ENCODE results near the gene ARAP1. TPM values are rescaled to one million over a fixed set of nuclear protein-coding genes. Genes with fewer than 3 reads are reported as not detected.

ARAP1 gene
- total RNA-seq, 1 experiment from 2014 or later, result 73.6 TPM

DNA sequence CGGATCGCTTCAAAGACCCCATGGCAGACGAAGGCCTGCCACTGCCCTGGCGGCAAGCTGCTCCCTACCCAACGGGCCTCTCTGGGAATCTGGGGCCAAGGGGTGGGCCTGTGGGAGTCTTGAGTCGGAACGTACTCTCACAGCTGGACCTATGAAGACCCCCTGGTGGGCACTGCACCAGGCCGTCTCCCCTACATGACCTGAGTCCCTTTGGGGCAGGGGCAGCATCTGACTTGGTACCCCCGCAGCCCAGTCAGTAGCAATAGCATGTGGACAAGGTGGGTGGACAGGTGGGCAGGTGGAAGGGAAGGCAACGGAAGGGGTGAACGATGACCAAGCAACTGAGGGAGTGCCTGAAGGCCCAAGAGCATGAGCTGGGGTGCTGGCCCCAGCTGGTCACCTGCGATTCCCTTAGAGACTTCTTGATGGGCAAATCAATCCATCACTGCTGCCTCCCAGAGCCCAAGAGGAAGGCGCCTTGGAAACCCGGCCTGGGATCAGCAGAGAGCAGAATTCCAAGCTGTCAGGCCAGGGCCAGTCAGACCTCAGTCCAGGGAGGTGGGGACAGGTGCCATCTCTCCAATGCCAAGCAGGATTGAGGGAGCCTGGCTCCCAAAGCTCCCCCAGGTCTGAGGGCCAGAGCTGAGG is 35.3 kb downstream of the ARAP1 start:
- no peak for TF ChIP-seq POLR2AphosphoS5 (IDR thresholded peaks at IDR 0.05; ENCODE audit: low read depth, low read length)
- TF ChIP-seq, protein P1, sequence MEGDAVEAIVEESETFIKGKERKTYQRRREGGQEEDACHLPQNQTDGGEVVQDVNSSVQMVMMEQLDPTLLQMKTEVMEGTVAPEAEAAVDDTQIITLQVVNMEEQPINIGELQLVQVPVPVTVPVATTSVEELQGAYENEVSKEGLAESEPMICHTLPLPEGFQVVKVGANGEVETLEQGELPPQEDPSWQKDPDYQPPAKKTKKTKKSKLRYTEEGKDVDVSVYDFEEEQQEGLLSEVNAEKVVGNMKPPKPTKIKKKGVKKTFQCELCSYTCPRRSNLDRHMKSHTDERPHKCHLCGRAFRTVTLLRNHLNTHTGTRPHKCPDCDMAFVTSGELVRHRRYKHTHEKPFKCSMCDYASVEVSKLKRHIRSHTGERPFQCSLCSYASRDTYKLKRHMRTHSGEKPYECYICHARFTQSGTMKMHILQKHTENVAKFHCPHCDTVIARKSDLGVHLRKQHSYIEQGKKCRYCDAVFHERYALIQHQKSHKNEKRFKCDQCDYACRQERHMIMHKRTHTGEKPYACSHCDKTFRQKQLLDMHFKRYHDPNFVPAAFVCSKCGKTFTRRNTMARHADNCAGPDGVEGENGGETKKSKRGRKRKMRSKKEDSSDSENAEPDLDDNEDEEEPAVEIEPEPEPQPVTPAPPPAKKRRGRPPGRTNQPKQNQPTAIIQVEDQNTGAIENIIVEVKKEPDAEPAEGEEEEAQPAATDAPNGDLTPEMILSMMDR (IDR thresholded peaks at IDR 0.05), result no peak
- TF ChIP-seq TCF7L2 (IDR thresholded peaks at IDR 0.05; ENCODE audit: low read depth, low read length), result no peak
- TF ChIP-seq, protein P2, sequence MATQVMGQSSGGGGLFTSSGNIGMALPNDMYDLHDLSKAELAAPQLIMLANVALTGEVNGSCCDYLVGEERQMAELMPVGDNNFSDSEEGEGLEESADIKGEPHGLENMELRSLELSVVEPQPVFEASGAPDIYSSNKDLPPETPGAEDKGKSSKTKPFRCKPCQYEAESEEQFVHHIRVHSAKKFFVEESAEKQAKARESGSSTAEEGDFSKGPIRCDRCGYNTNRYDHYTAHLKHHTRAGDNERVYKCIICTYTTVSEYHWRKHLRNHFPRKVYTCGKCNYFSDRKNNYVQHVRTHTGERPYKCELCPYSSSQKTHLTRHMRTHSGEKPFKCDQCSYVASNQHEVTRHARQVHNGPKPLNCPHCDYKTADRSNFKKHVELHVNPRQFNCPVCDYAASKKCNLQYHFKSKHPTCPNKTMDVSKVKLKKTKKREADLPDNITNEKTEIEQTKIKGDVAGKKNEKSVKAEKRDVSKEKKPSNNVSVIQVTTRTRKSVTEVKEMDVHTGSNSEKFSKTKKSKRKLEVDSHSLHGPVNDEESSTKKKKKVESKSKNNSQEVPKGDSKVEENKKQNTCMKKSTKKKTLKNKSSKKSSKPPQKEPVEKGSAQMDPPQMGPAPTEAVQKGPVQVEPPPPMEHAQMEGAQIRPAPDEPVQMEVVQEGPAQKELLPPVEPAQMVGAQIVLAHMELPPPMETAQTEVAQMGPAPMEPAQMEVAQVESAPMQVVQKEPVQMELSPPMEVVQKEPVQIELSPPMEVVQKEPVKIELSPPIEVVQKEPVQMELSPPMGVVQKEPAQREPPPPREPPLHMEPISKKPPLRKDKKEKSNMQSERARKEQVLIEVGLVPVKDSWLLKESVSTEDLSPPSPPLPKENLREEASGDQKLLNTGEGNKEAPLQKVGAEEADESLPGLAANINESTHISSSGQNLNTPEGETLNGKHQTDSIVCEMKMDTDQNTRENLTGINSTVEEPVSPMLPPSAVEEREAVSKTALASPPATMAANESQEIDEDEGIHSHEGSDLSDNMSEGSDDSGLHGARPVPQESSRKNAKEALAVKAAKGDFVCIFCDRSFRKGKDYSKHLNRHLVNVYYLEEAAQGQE (IDR thresholded peaks at IDR 0.05; ENCODE audit: insufficient read depth in 1 of 2, low read depth in 2 of 2, low read length in 1 of 2), result no peak
- no peak for TF ChIP-seq SIN3A (IDR thresholded peaks at IDR 0.05; ENCODE audit: borderline replicate concordance, insufficient read depth, low read depth, low read length)
- Histone ChIP-seq H3K27ac (ENCODE audit: low read length) (no peak overlapping the region), H3K4me3 (ENCODE audit: low read depth in 2 of 2, low read length in 2 of 2) (no peak overlapping the region), H3K9me3 (ENCODE audit: control insufficient read depth, insufficient read depth, low read depth, low read length) (no peaks in the 10 kb centered on the region), H3K27me3 (ENCODE audit: control insufficient read depth, insufficient read depth, low read length) (no peaks in the 10 kb centered on the region), H3K4me1 (ENCODE audit: control insufficient read depth, insufficient read depth, low read length) (peaks cover 12% of the 10 kb centered on the region), H3K36me3 (ENCODE audit: control insufficient read depth, insufficient read depth, low read length) (no peaks in the 10 kb centered on the region)
- ChIA-PET CTCF (interaction anchor here (0.5 to 1.1 kb wide), 3 partner anchors 9 to 1853 kb away, joined by 4 to 10 read pairs (median 4); no protein-coding TSS in a partner anchor), POLR2A (interaction anchor here (0.6 to 0.7 kb wide), 2 partner anchors 35 to 822 kb away, joined by 5 read pairs; no protein-coding TSS in a partner anchor)
- no peak for ATAC-seq
- DNase-seq (ENCODE audit: low read depth, low spot score), result no peak
- in situ Hi-C loops (cut with HindIII; ENCODE audit: low pct_unique_long_range_greater_than_20kb, low sequenced_read_pairs), result no loop called here
- intact Hi-C loops (cut with micrococcal nuclease; ENCODE audit: unreplicated experiment), result no loop called here
- no TSS peak for BruUV-seq (replicated peaks)

DNA sequence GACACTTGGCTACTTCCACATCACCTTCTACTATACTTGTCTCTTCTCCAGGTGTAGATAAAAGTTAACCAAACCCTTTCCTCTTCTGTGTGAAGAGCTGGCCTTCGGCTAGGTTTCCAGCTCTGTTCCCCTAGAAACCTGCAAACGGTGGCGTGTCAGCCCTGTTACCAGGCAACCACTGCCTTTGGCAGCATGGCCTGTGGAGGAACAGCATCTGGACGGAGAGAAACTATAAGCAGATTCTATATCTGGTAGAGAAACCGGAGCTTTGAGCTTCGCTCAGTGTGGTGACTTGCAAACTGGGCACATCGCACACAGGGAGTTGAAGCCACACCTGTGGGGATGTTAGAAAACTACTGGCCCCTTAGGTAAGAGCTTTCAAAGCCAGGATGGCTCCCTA is 35.9 kb downstream of the ARAP1 start:
- Histone ChIP-seq H3K9me3 (ENCODE audit: control insufficient read depth, insufficient read depth, low read depth, low read length) (no peaks in the 10 kb centered on the region), H3K4me1 (ENCODE audit: control insufficient read depth, insufficient read depth, low read length) (peaks cover 6% of the 10 kb centered on the region), H3K27ac (ENCODE audit: low read length) (no peak overlapping the region), H3K27me3 (ENCODE audit: control insufficient read depth, insufficient read depth, low read length) (no peaks in the 10 kb centered on the region), H3K36me3 (ENCODE audit: control insufficient read depth, insufficient read depth, low read length) (no peaks in the 10 kb centered on the region), H3K4me3 (ENCODE audit: low read depth in 2 of 2, low read length in 2 of 2) (no peak overlapping the region)
- TF ChIP-seq POLR2AphosphoS5 (IDR thresholded peaks at IDR 0.05; ENCODE audit: low read depth, low read length) (no peak), TCF7L2 (IDR thresholded peaks at IDR 0.05; ENCODE audit: low read depth, low read length) (no peak)
- TF ChIP-seq, protein P1 (IDR thresholded peaks at IDR 0.05), result no peak
- CTCF ChIA-PET, result interaction anchor here (0.5 to 1.1 kb wide), 4 partner anchors 9 to 479 kb away, joined by 3 to 4 read pairs (median 4); no protein-coding TSS in a partner anchor
- no TSS peak for BruUV-seq (replicated peaks)
- DNase-seq (ENCODE audit: low read depth, low spot score) (no peak), ATAC-seq (no peak)
- intact Hi-C loops (cut with micrococcal nuclease; ENCODE audit: unreplicated experiment) (no loop called here), in situ Hi-C loops (cut with HindIII; ENCODE audit: low pct_unique_long_range_greater_than_20kb, low sequenced_read_pairs) (no loop called here)
- POLR2A ChIA-PET, result interaction anchor here (0.7 kb wide), 2 partner anchors 35 to 48 kb away, joined by 5 to 8 read pairs; no protein-coding TSS in a partner anchor

Data from Panc1 (cell line).